GM12878 (cell line): ENCODE measurements around the gene TNFSF8. TPM values are rescaled to one million over a fixed set of nuclear protein-coding genes. Genes with fewer than 3 reads are reported as not detected.

Source experiments
- ATAC-seq: fragments of 200-7000 bp; cut with Tn5 transposase; 3 replicates; pipeline ENCODE4 v1.9.1; 2020; ENCODE audit warnings: mild to moderate bottlenecking, moderate library complexity
- BruUV-seq: library from RNA; stranded (reverse); fragments of 400-500 nt; replicated peaks from 2 replicates; lab custom pipeline; 2021; lab: Mats Ljungman, UMichigan
- CTCF ChIA-PET: fragments of 300-600 bp; sonication (Branson Sonifier 250); formaldehyde crosslinking; extraction: SDS; loops from one replicate; lab custom pipeline; 2021; ENCODE audit warnings: inconsistent platforms; lab: Yijun Ruan, JAX
- POLR2A ChIA-PET: fragments of 350-600 bp; formaldehyde crosslinking; extraction: SDS; loops from one replicate; lab custom pipeline; 2021; ENCODE audit warnings: inconsistent platforms; lab: Charles Lee
- RAD21 ChIA-PET: fragments of 300-600 bp; sonication (Branson Sonifier 250); formaldehyde crosslinking; loops from one replicate; lab custom pipeline; 2023; ENCODE audit warnings: antibody characterized with exemption; ENCODE audit not compliant: unreplicated experiment; lab: Charles Lee
- SMC1A ChIA-PET: fragments of 300-600 bp; sonication (Branson Sonifier 250); formaldehyde crosslinking; loops from one replicate; lab custom pipeline; 2023; ENCODE audit not compliant: unreplicated experiment, uncharacterized antibody; lab: Charles Lee
- DNase-seq: peaks from one replicate; pipeline ENCODE4 v3.0.0-alpha.2; 2011; ENCODE audit warnings: low read depth, low spot score
- FAIRE-seq: peaks from 3 replicates; lab custom pipeline; 2011; peaks lifted over from hg19 to GRCh38; lab: Jason Lieb, UNC
- H2AFZ ChIP-seq: 2 replicates; pipeline ENCODE4 v1.6.0; 2011; ENCODE audit warnings: low read depth, low read length, control low read depth; ENCODE audit not compliant: control insufficient read depth
- H3K27ac ChIP-seq: 2 replicates; pipeline ENCODE4 v1.5.1; 2011; ENCODE audit warnings: control low read depth; ENCODE audit not compliant: control insufficient read depth, insufficient read depth
- H3K27me3 ChIP-seq, 2 experiments: replicated peaks in 1 of 2; 2 replicates each; pipeline versions ENCODE4 v1.6.0 to v1.6.1; 2011; ENCODE audit warnings: low read length in 1 of 2; ENCODE audit not compliant: control insufficient read depth in 2 of 2, insufficient read depth in 2 of 2
- H3K36me3 ChIP-seq, 2 experiments: 2 replicates each; pipeline ENCODE4 v1.5.1; 2011; ENCODE audit warnings: low read length in 1 of 2; ENCODE audit not compliant: control insufficient read depth in 2 of 2, insufficient read depth in 2 of 2
- H3K4me1 ChIP-seq: 2 replicates; pipeline ENCODE4 v1.6.1; 2011; ENCODE audit warnings: mild to moderate bottlenecking, low read length, moderate library complexity, mixed read lengths; ENCODE audit not compliant: control insufficient read depth, insufficient read depth
- H3K4me2 ChIP-seq: 2 replicates; pipeline ENCODE4 v1.6.0; 2011; ENCODE audit warnings: control low read depth; ENCODE audit not compliant: control insufficient read depth, insufficient read depth
- H3K4me3 ChIP-seq: fragments of 200-600 bp; sonication (generic); 2 replicates; pipeline ENCODE4 v1.5.1; 2016
- H3K79me2 ChIP-seq: 2 replicates; pipeline ENCODE4 v1.6.0; 2011; ENCODE audit warnings: low read length; ENCODE audit not compliant: control insufficient read depth, insufficient read depth
- H3K9ac ChIP-seq: 2 replicates; pipeline ENCODE4 v1.8.0; 2011; ENCODE audit warnings: low read length, control low read depth, mixed read lengths; ENCODE audit not compliant: control insufficient read depth, insufficient read depth
- H3K9me3 ChIP-seq: replicated peaks from 3 replicates; pipeline ENCODE4 v1.5.1; 2011; ENCODE audit warnings: mild to moderate bottlenecking, low read length; ENCODE audit not compliant: control insufficient read depth, insufficient read depth
- H4K20me1 ChIP-seq: 2 replicates; pipeline ENCODE4 v1.6.0; 2011; ENCODE audit not compliant: control insufficient read depth, insufficient read depth
- MTA2 ChIP-seq: fragments of 450-650 bp; IDR thresholded peaks from 2 replicates; pipeline ENCODE4 v1.6.1; 2016; ENCODE audit warnings: low read depth, mild to moderate bottlenecking, moderate library complexity
- NRF1 ChIP-seq: conservative IDR thresholded peaks from 2 replicates; pipeline ENCODE4 v1.6.1; 2011; ENCODE audit warnings: mild to moderate bottlenecking, low read depth, low read length, improper control_type of control experiment
- POLR2AphosphoS2 ChIP-seq: IDR thresholded peaks from 2 replicates; pipeline ENCODE4 v1.6.1; 2011; ENCODE audit warnings: low read depth, mild to moderate bottlenecking, low read length, improper control_type of control experiment, moderate library complexity
- WGBS: methylation state at CpG from one replicate; pipeline ENCODE4 v1.1.6; 2016; ENCODE audit warnings: low lambda C conversion rate; ENCODE audit not compliant: insufficient replicate concordance, insufficient coverage; ENCODE audit errors: missing lambda C conversion rate; 5-methylcytosine and 5-hydroxymethylcytosine counted together
- in situ Hi-C: fragments of 300-500 bp; cut with MboI; formaldehyde crosslinking; loops from 9 replicates; pipeline ENCODE4 v1.14.3; 2018; ENCODE audit warnings: mixed read lengths
- intact Hi-C: fragments of 100-400 bp; cut with micrococcal nuclease; formaldehyde crosslinking; loops from one replicate; pipeline ENCODE4 v1.14.2; 2022; ENCODE audit not compliant: unreplicated experiment
- polyA plus RNA-seq, 11 experiments: library from polyadenylated mRNA; depleted of rRNA in 4 of 11; unstranded in 6 of 11; stranded (reverse) in 5 of 11; fragments of >200 nt; fragmentation: Nextera tagmentation in 4 of 11; fragmentation: Illumina TruSeq in 1 of 11; extraction: Ambion mirVana in 4 of 11; extraction: Trizol in 1 of 11; gene quantifications; 1 replicate in 1 of 11; 2 replicates in 10 of 11; pipeline versions ENCODE4 v1.2.1 to v1.2.3, GENCODE V29; 2011 to 2016; ENCODE audit warnings: inconsistent platforms in 2 of 11, missing spikeins in 2 of 11, low read depth in 1 of 11
- total RNA-seq, 4 experiments: library from RNA; depleted of rRNA in 3 of 4; stranded (reverse); fragments of >200 nt in 3 of 4; fragmentation: Illumina TruSeq in 1 of 4; extraction: Trizol in 1 of 4; gene quantifications; 2 replicates each; pipeline versions ENCODE4 v1.2.1 to v1.2.3, GENCODE V29; 2013 to 2021
- TF ChIP-seq, protein P1 (sequence below): IDR thresholded peaks from 2 replicates; pipeline ENCODE4 v1.6.1; 2011; ENCODE audit warnings: mild to moderate bottlenecking, low read depth, low read length, moderate library complexity; ENCODE audit not compliant: insufficient replicate concordance
- TF ChIP-seq, protein P2 (sequence below): IDR thresholded peaks from 2 replicates; pipeline ENCODE4 v1.6.1; 2012; ENCODE audit warnings: low read depth, low read length, improper control_type of control experiment

Gene TNFSF8
- total and polyA plus RNA-seq, 10 of the 15 experiments (the other 5 are each of a cell fraction or from before 2014, with no cell fraction given): 0.10 to 0.29 (median 0.15) TPM; not detected in 7

DNA sequence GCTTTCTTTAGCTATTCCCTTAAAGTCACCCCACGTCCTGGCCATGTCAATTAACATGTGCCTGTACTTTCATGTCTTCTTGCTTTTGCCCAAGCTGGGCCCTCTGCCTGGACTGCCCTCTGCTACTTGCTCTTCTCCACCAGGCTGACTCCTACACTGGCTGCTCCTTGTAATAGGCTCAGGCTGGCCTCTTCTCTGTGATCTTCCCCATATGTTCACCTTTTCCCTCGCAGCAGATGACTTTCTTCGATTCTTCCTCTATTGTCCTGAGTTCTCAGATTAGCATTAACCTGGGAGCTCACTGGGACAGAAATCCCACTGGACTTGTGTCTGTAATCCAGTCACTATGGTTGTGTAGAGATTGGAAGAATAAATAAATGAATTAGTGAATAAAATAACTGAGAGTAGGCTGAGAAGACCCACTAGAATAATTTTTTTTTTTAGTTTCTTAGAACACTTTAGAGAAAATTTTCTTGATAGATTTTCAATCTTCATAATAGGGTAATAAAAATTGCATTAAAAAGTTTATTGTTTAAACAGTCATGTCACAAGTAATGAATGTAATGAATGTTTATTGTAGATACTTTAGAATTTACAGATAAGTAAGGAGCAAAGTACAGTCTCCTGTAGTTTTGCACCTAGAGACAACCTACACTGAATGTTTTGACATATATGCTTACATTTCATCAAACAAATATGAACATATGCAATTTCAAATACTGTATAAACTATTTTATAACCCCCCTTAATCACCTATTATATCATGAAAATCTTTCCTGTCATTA is 77.1 kb downstream of the TNFSF8 start (continued):
- TF ChIP-seq, protein P1, sequence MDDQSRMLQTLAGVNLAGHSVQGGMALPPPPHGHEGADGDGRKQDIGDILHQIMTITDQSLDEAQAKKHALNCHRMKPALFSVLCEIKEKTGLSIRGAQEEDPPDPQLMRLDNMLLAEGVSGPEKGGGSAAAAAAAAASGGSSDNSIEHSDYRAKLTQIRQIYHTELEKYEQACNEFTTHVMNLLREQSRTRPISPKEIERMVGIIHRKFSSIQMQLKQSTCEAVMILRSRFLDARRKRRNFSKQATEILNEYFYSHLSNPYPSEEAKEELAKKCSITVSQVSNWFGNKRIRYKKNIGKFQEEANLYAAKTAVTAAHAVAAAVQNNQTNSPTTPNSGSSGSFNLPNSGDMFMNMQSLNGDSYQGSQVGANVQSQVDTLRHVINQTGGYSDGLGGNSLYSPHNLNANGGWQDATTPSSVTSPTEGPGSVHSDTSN: no peak
- TF ChIP-seq POLR2AphosphoS2: no peak
- TF ChIP-seq, protein P2, sequence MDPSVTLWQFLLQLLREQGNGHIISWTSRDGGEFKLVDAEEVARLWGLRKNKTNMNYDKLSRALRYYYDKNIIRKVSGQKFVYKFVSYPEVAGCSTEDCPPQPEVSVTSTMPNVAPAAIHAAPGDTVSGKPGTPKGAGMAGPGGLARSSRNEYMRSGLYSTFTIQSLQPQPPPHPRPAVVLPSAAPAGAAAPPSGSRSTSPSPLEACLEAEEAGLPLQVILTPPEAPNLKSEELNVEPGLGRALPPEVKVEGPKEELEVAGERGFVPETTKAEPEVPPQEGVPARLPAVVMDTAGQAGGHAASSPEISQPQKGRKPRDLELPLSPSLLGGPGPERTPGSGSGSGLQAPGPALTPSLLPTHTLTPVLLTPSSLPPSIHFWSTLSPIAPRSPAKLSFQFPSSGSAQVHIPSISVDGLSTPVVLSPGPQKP: no peak
- no peak for TF ChIP-seq NRF1

DNA sequence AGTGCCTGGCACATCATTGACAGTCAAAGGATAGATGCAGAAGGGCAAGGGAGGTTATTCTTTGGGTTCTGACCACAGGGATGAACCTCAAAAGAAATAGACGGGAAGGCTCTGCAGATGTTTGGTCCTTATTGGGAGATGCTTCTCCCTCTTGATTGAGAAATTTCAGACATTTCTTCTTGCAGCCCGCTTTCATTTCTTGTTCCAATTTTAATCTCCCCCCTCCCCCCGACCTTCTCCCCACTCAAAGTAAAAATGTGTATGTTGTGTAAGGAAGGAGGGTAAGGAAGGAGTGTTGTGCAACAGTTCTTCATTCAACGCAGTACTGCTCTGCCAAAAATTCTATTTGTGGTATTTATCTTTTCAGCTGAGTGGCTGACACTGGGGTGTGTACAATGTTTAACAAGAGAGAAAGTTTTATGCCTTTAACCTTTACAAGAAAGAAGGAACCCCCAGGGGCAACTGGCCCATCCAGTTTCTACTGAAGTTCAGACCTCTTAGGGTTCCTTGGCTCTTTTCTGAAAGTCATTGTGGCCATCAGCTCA is 78.3 kb downstream of the TNFSF8 start:
- no peaks in the 10 kb centered on the region for H3K79me2 ChIP-seq
- no peak overlapping the region for H2AFZ ChIP-seq
- TF ChIP-seq MTA2: no peak
- FAIRE-seq (no peak), ATAC-seq (no peak), DNase-seq (no peak)
- WGBS: 2% methylated on average over 4 of the region's 4 CpGs
- H4K20me1 ChIP-seq: no peaks in the 10 kb centered on the region
- no peaks in the 10 kb centered on the region for H3K9me3 ChIP-seq
- ChIA-PET RAD21 (no interaction called here), POLR2A (no interaction called here), CTCF (interaction anchor here (0.8 kb wide), 1 partner anchor 169 kb away, joined by 3 read pairs; no protein-coding TSS in a partner anchor), SMC1A (no interaction called here)
- BruUV-seq: no TSS peak
- intact Hi-C loops: no loop called here
- H3K4me2 ChIP-seq: no peak overlapping the region
- H3K27me3 ChIP-seq: peaks cover 0 to 3% of the 10 kb centered on the region in 2 experiments; a peak in 1 of 4 replicates
- H3K27ac ChIP-seq: no peak overlapping the region
- no peak overlapping the region for H3K9ac ChIP-seq
- H3K36me3 ChIP-seq: no peaks in the 10 kb centered on the region
- H3K4me1 ChIP-seq: no peaks in the 10 kb centered on the region
- no peak overlapping the region for H3K4me3 ChIP-seq
- in situ Hi-C loops: no loop called here
